B cell (primary cell): ENCODE results near the gene RPP25L. TPM values are rescaled to one million over a fixed set of nuclear protein-coding genes. Genes with fewer than 3 reads are reported as not detected.
A peak's percentile ranks its signal among the peaks of the same experiment; 100 is the strongest.

Source experiments
- ATAC-seq: fragments of 200-7000 bp; cut with Tn5 transposase; one replicate; pipeline ENCODE4 v1.10.0; 2021; ENCODE audit warnings: low read depth, mild to moderate bottlenecking, moderate number of reproducible peaks, moderate library complexity
- CTCF ChIA-PET: fragments of 350-600 bp; sonication (Branson Sonifier 250); formaldehyde crosslinking; loops from one replicate; lab custom pipeline; 2021; ENCODE audit warnings: antibody characterized with exemption, inconsistent platforms; lab: Charles Lee
- POLR2A ChIA-PET: fragments of 350-600 bp; sonication (Branson Sonifier 250); formaldehyde crosslinking; loops from one replicate; lab custom pipeline; 2021; ENCODE audit warnings: antibody characterized with exemption; lab: Charles Lee
- DNase-seq: peaks from one replicate; pipeline ENCODE4 v3.0.0; 2013
- H2AFZ ChIP-seq: 2 replicates; pipeline ENCODE4 v1.6.1; 2012; ENCODE audit warnings: mild to moderate bottlenecking, low read depth, low read length; ENCODE audit not compliant: insufficient read depth, poor library complexity, severe bottlenecking
- H3K27ac ChIP-seq, 2 donors: 1 replicate in 1 of 2; 2 replicates in 1 of 2; pipeline ENCODE4 v1.5.1; 2012 to 2013; ENCODE audit warnings: low read length in 2 of 2, mild to moderate bottlenecking in 2 of 2, moderate library complexity in 1 of 2
- H3K27me3 ChIP-seq, 4 experiments: fragments of 200-600 bp in 1 of 4; sonication (generic) in 1 of 4; replicated peaks in 1 of 4; 1 replicate in 2 of 4; 2 replicates in 2 of 4; pipeline versions ENCODE4 v1.6.1 to v1.7.0; 2013 to 2016; ENCODE audit warnings: low read length in 3 of 4, mild to moderate bottlenecking in 2 of 4, mixed read lengths in 1 of 4, moderate library complexity in 1 of 4; ENCODE audit not compliant: insufficient read depth in 4 of 4, control insufficient read depth in 3 of 4; ENCODE audit errors: control extremely low read depth in 1 of 4
- H3K36me3 ChIP-seq, 2 experiments: replicated peaks in 1 of 2; 1 replicate in 1 of 2; 2 replicates in 1 of 2; pipeline versions ENCODE4 v1.6.1 to v1.7.1; 2013; ENCODE audit warnings: low read length in 1 of 2; ENCODE audit not compliant: insufficient read depth in 2 of 2, control insufficient read depth in 1 of 2; ENCODE audit errors: control extremely low read depth in 1 of 2, extremely low read depth in 1 of 2
- H3K4me1 ChIP-seq, 2 donors: fragments of 200-600 bp in 1 of 2; sonication (generic) in 1 of 2; 1 replicate in 1 of 2; 2 replicates in 1 of 2; pipeline versions ENCODE4 v1.5.1 to v1.6.1; 2013 to 2017; ENCODE audit warnings: low read length in 2 of 2; ENCODE audit not compliant: control insufficient read depth in 2 of 2, insufficient read depth in 2 of 2
- H3K4me2 ChIP-seq: replicated peaks from 2 replicates; pipeline ENCODE3; 2012; ENCODE audit warnings: mild to moderate bottlenecking, low read depth, low read length; ENCODE audit not compliant: poor library complexity, severe bottlenecking
- H3K4me3 ChIP-seq, 5 experiments: fragments of 200-600 bp in 1 of 5; sonication (generic) in 1 of 5; 1 replicate in 3 of 5; 2 replicates in 2 of 5; pipeline versions ENCODE4 v1.5.1 to v1.7.0; 2011 to 2016; ENCODE audit warnings: low read length in 4 of 5, mild to moderate bottlenecking in 4 of 5, low read depth in 2 of 5, control low read depth in 1 of 5, moderate library complexity in 1 of 5; ENCODE audit not compliant: insufficient read depth in 1 of 5; ENCODE audit errors: control extremely low read depth in 1 of 5, extremely low read depth in 1 of 5
- H3K79me2 ChIP-seq: fragments of 200-600 bp; sonication (generic); one replicate; pipeline ENCODE4 v1.6.0; 2016; ENCODE audit warnings: low read length; ENCODE audit not compliant: control insufficient read depth, insufficient read depth
- H3K9ac ChIP-seq: fragments of 200-600 bp; sonication (generic); 2 replicates; pipeline ENCODE4 v1.6.1; 2017; ENCODE audit warnings: mild to moderate bottlenecking, low read length, moderate library complexity
- H3K9me3 ChIP-seq, 3 donors: one replicate each; pipeline versions ENCODE4 v1.6.1 to v1.7.1; 2013; ENCODE audit warnings: low read length in 2 of 3; ENCODE audit not compliant: control insufficient read depth in 2 of 3, insufficient read depth in 1 of 3; ENCODE audit errors: control extremely low read depth in 1 of 3
- H4K20me1 ChIP-seq: 2 replicates; pipeline ENCODE4 v1.6.0; 2012; ENCODE audit warnings: mild to moderate bottlenecking, low read length; ENCODE audit not compliant: insufficient read depth, control insufficient read depth, poor library complexity, severe bottlenecking
- H3K27ac Mint-ChIP-seq: one replicate; pipeline ENCODE4 v1.8.0; 2021; ENCODE audit warnings: mixed read lengths
- H3K27me3 Mint-ChIP-seq: one replicate; pipeline ENCODE4 v1.8.0; 2021; ENCODE audit warnings: mixed read lengths
- H3K4me1 Mint-ChIP-seq: one replicate; pipeline ENCODE4 v1.8.0; 2021; ENCODE audit warnings: mixed read lengths
- H3K4me3 Mint-ChIP-seq: one replicate; pipeline ENCODE4 v1.8.0; 2021; ENCODE audit warnings: mixed read lengths
- H3K9me3 Mint-ChIP-seq: one replicate; pipeline ENCODE4 v1.8.0; 2022; ENCODE audit warnings: mixed read lengths; ENCODE audit not compliant: insufficient read depth
- CTCF ChIP-seq: fragments of 200-600 bp; IDR thresholded peaks from one replicate; pipeline ENCODE4 v1.8.0; 2022; ENCODE audit warnings: antibody characterized with exemption, mild to moderate bottlenecking
- EZH2 ChIP-seq: IDR thresholded peaks from 2 replicates; pipeline ENCODE4 v1.6.1; 2012; ENCODE audit warnings: borderline replicate concordance, low read depth, mild to moderate bottlenecking, moderate library complexity, low read length; ENCODE audit not compliant: insufficient read depth, poor library complexity, severe bottlenecking
- WGBS: methylation state at CpG from one replicate; pipeline ENCODE4 v1.1.5; 2013; ENCODE audit warnings: missing lambda C conversion rate; ENCODE audit not compliant: insufficient coverage; 5-methylcytosine and 5-hydroxymethylcytosine counted together
- intact Hi-C: fragments of 100-400 bp; cut with micrococcal nuclease; formaldehyde crosslinking; loops from one replicate; pipeline ENCODE4 v1.10.0; 2022
- polyA plus RNA-seq: library from polyadenylated mRNA; depleted of rRNA; stranded (reverse); fragments of >200 nt; gene quantifications from 2 replicates; pipeline ENCODE4 v1.2.3, GENCODE V29; 2012
- total RNA-seq, 2 donors: library from RNA; stranded (reverse); fragments of 120-200 nt in 1 of 2; gene quantifications; 1 replicate in 1 of 2; 2 replicates in 1 of 2; pipeline versions ENCODE4 v1.2.3 to v1.2.4, GENCODE V29; 2013 to 2022

Gene RPP25L
- total and polyA plus RNA-seq, 2 donors (not counting 1 experiment from before 2014, with no cell fraction given) = 20.2 to 27.0 TPM

DNA sequence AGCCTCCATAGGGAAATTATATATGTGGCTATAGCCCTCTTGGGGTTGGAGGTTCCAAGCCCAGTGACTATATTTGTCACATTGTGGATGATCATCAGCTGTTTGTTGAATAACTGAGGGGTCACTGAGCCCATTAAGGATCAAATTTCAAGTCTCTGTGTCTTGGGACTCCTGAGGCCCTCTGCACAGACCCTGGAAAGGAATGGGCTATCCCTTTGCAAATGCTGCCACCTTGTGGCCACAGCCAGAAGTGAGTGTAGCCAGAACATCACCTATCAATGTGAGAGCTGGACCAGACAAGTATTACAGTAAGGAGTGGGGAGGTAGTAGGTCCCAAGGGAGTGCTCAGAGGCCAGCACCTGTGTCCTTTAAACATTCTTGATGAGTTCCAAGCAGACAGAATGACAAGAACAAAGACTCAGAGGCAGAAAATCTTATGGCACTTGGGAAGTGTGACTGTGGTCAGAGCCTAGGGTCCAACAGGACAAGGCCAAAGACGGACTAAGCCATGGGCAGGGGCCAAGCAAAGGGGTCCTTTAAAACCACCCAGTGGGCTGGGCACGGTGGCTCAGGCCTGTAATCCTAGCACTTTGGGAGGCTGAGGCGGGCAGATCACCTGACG lies 8.2 kb downstream of the RPP25L start:
- Histone ChIP-seq H3K9me3 (no peaks in the 10 kb centered on the region), H3K27ac (no peak overlapping the region), H3K36me3 (no peaks in the 10 kb centered on the region), H3K9ac (no peak overlapping the region), H3K4me1 (no peaks in the 10 kb centered on the region), H3K4me3 (no peak overlapping the region), H3K27me3 (peaks cover 0 to 10% (median 0%) of the 10 kb centered on the region in 4 experiments), H3K79me2 (no peaks in the 10 kb centered on the region), H2AFZ (no peak overlapping the region), H4K20me1 (no peaks in the 10 kb centered on the region), H3K4me2 (no peak overlapping the region)
- Mint-ChIP-seq H3K27ac (no peak overlapping the region), H3K27me3 (peaks cover 13% of the 10 kb centered on the region), H3K9me3 (no peaks in the 10 kb centered on the region), H3K4me3 (no peak overlapping the region), H3K4me1 (no peaks in the 10 kb centered on the region)
- intact Hi-C loops = no loop called here
- CTCF ChIA-PET = interaction anchor here (0.5 to 5.5 kb wide), 29 partner anchors 8 to 419 kb away, joined by 3 to 75 read pairs (median 4); partner anchors contain the start of genes DCTN3, GALT, MYORG and RPP25L
- peak; percentile 94 for ATAC-seq
- WGBS = 59% methylated on average over 3 of the region's 4 CpGs
- POLR2A ChIA-PET = no interaction called here
- TF ChIP-seq EZH2 (no peak), CTCF (peak; percentile 91)
- DNase-seq = peak; percentile 82

GRCh38 chr9:34601937-34602573 lies 9.8 kb downstream of the RPP25L start:
- H3K9ac ChIP-seq = no peak overlapping the region
- no peak overlapping the region for H3K27ac ChIP-seq
- DNase-seq (no peak), ATAC-seq (no peak)
- Mint-ChIP-seq H3K4me1 (no peaks in the 10 kb centered on the region), H3K27me3 (peaks cover 23% of the 10 kb centered on the region), H3K4me3 (no peak overlapping the region), H3K9me3 (no peaks in the 10 kb centered on the region), H3K27ac (no peak overlapping the region)
- intact Hi-C loops = no loop called here
- ChIA-PET CTCF (interaction anchor here (0.7 to 5.5 kb wide), 5 partner anchors 10 to 198 kb away, joined by 3 to 75 read pairs (median 3); partner anchors contain the start of genes GALT, RPP25L and SIGMAR1), POLR2A (no interaction called here)
- no peak overlapping the region for H3K4me3 ChIP-seq
- peaks cover 0 to 11% (median under 1%) of the 10 kb centered on the region in 4 experiments for H3K27me3 ChIP-seq
- H3K4me2 ChIP-seq = no peak overlapping the region
- no peak for TF ChIP-seq EZH2
- H3K4me1 ChIP-seq = no peaks in the 10 kb centered on the region
- no peaks in the 10 kb centered on the region for H3K9me3 ChIP-seq
- no peaks in the 10 kb centered on the region for H3K79me2 ChIP-seq
- H2AFZ ChIP-seq = no peak overlapping the region
- no peaks in the 10 kb centered on the region for H3K36me3 ChIP-seq
- no peaks in the 10 kb centered on the region for H4K20me1 ChIP-seq
- 89% methylated on average over 3 of the region's 6 CpGs for WGBS
